Trophoblast cell (in vitro differentiated cells and primary cell): ENCODE measurements around the gene CNEP1R1.

Experiments used
- DNase-seq, 2 donors: peaks; one replicate each; pipeline ENCODE4 v3.0.0-alpha.2; 2016
- H2AFZ ChIP-seq: 2 replicates; pipeline ENCODE4 v1.6.1; 2013; ENCODE audit warnings: low read length, moderate library complexity, mild to moderate bottlenecking; ENCODE audit not compliant: insufficient read depth, poor library complexity
- H2AK5ac ChIP-seq: 2 replicates; pipeline ENCODE4 v1.6.1; 2013; ENCODE audit warnings: mild to moderate bottlenecking, low read length
- H2BK120ac ChIP-seq: 2 replicates; pipeline ENCODE4 v1.6.1; 2013; ENCODE audit warnings: low read length, mild to moderate bottlenecking, moderate library complexity; ENCODE audit not compliant: insufficient read depth, poor library complexity
- H2BK12ac ChIP-seq: 2 replicates; pipeline ENCODE4 v1.6.1; 2013; ENCODE audit warnings: mild to moderate bottlenecking, low read length, moderate library complexity
- H2BK5ac ChIP-seq: 2 replicates; pipeline ENCODE4 v1.6.1; 2013; ENCODE audit warnings: low read length, low read depth, moderate library complexity, mild to moderate bottlenecking; ENCODE audit not compliant: poor library complexity
- H3K14ac ChIP-seq: 2 replicates; pipeline ENCODE4 v1.6.1; 2013; ENCODE audit warnings: mild to moderate bottlenecking, low read length
- H3K18ac ChIP-seq: 2 replicates; pipeline ENCODE4 v1.6.1; 2013; ENCODE audit warnings: mild to moderate bottlenecking, low read length
- H3K23ac ChIP-seq: 2 replicates; pipeline ENCODE4 v1.6.1; 2013; ENCODE audit warnings: low read length
- H3K27ac ChIP-seq: 2 replicates; pipeline ENCODE4 v1.5.1; 2013; ENCODE audit warnings: low read depth, mild to moderate bottlenecking, inconsistent platforms, low read length, moderate library complexity
- H3K27me3 ChIP-seq: 2 replicates; pipeline ENCODE4 v1.6.1; 2013; ENCODE audit warnings: inconsistent platforms, mild to moderate bottlenecking, low read length, moderate library complexity; ENCODE audit not compliant: insufficient read depth
- H3K36me3 ChIP-seq, 2 experiments: 1 replicate in 1 of 2; 2 replicates in 1 of 2; pipeline ENCODE4 v1.6.1; 2013; ENCODE audit warnings: low read length in 2 of 2, mild to moderate bottlenecking in 2 of 2, moderate library complexity in 1 of 2; ENCODE audit not compliant: insufficient read depth in 2 of 2, control insufficient read depth in 1 of 2
- H3K4ac ChIP-seq: 2 replicates; pipeline ENCODE4 v1.6.1; 2013; ENCODE audit warnings: low read depth, mild to moderate bottlenecking, low read length, moderate library complexity
- H3K4me1 ChIP-seq, 2 experiments: 1 replicate in 1 of 2; 2 replicates in 1 of 2; pipeline ENCODE4 v1.6.1; 2013; ENCODE audit warnings: low read length in 2 of 2, mild to moderate bottlenecking in 2 of 2, moderate library complexity in 1 of 2; ENCODE audit not compliant: insufficient read depth in 2 of 2, control insufficient read depth in 1 of 2
- H3K4me2 ChIP-seq: 2 replicates; pipeline ENCODE4 v1.6.1; 2013; ENCODE audit warnings: inconsistent platforms, mild to moderate bottlenecking, low read length, moderate library complexity
- H3K4me3 ChIP-seq: 2 replicates; pipeline ENCODE4 v1.5.1; 2013; ENCODE audit warnings: mild to moderate bottlenecking, low read depth, low read length, inconsistent platforms
- H3K79me1 ChIP-seq: one replicate; pipeline ENCODE4 v1.6.1; 2013; ENCODE audit warnings: low read length
- H3K79me2 ChIP-seq: 2 replicates; pipeline ENCODE4 v1.6.1; 2013; ENCODE audit warnings: low read length, mild to moderate bottlenecking; ENCODE audit not compliant: control insufficient read depth, insufficient read depth, poor library complexity
- H3K9ac ChIP-seq: 2 replicates; pipeline ENCODE4 v1.6.1; 2013; ENCODE audit warnings: mild to moderate bottlenecking, low read length
- H3K9me3 ChIP-seq: 2 replicates; pipeline ENCODE4 v1.6.1; 2013; ENCODE audit warnings: low read depth, mild to moderate bottlenecking, control low read depth, inconsistent platforms, low read length; ENCODE audit not compliant: insufficient read depth
- H4K12ac ChIP-seq: 2 replicates; pipeline ENCODE4 v1.6.1; 2013; ENCODE audit warnings: low read depth, mild to moderate bottlenecking, low read length, moderate library complexity
- H4K8ac ChIP-seq: 2 replicates; pipeline ENCODE4 v1.6.1; 2013; ENCODE audit warnings: low read depth, mild to moderate bottlenecking, low read length, moderate library complexity
- H4K91ac ChIP-seq: one replicate; pipeline ENCODE4 v1.6.1; 2013; ENCODE audit warnings: low read depth, mild to moderate bottlenecking, low read length, moderate library complexity
- WGBS: extraction: QIAGEN DNeasy Blood & Tissue Kit; methylation state at CpG from one replicate; pipeline ENCODE4 v1.1.7; 2013; ENCODE audit warnings: missing lambda C conversion rate; ENCODE audit not compliant: insufficient read length, insufficient coverage; ENCODE audit errors: extremely low coverage; 5-methylcytosine and 5-hydroxymethylcytosine counted together

Gene CNEP1R1

GRCh38 chr16:50007744-50008143 is 17.3 kb upstream of the CNEP1R1 start:
- H3K4ac ChIP-seq: no peak overlapping the region
- no peaks in the 10 kb centered on the region for H3K79me1 ChIP-seq
- H3K9me3 ChIP-seq: peaks cover 5% of the 10 kb centered on the region
- no peak overlapping the region for H2BK5ac ChIP-seq
- no peak overlapping the region for H3K18ac ChIP-seq
- no peak overlapping the region for H3K4me2 ChIP-seq
- H2AK5ac ChIP-seq: no peak overlapping the region
- H4K91ac ChIP-seq: no peak overlapping the region
- H3K4me1 ChIP-seq: no peaks in the 10 kb centered on the region
- no peak overlapping the region for H3K14ac ChIP-seq
- WGBS: no CpG with 5 or more reads among the region's 1 CpG
- H3K9ac ChIP-seq: no peak overlapping the region
- H3K79me2 ChIP-seq: no peaks in the 10 kb centered on the region
- no peaks in the 10 kb centered on the region for H3K27me3 ChIP-seq
- H3K23ac ChIP-seq: no peak overlapping the region
- H4K8ac ChIP-seq: no peak overlapping the region
- H3K27ac ChIP-seq: no peak overlapping the region
- H2BK12ac ChIP-seq: no peak overlapping the region
- no peak overlapping the region for H4K12ac ChIP-seq
- H2AFZ ChIP-seq: no peak overlapping the region
- H3K4me3 ChIP-seq: no peak overlapping the region
- no peak for DNase-seq
- H2BK120ac ChIP-seq: no peak overlapping the region
- no peaks in the 10 kb centered on the region for H3K36me3 ChIP-seq

- DNase-seq: no peak
- Histone ChIP-seq H3K79me1 (no peaks in the 10 kb centered on the region), H2AK5ac (no peak overlapping the region), H3K4ac (no peak overlapping the region), H2AFZ (no peak overlapping the region), H3K4me2 (no peak overlapping the region), H2BK120ac (no peak overlapping the region), H4K12ac (no peak overlapping the region), H3K9me3 (peaks cover 3% of the 10 kb centered on the region), H4K8ac (no peak overlapping the region), H3K18ac (no peak overlapping the region), H3K9ac (no peak overlapping the region), H4K91ac (no peak overlapping the region), H2BK12ac (no peak overlapping the region), H3K27me3 (no peaks in the 10 kb centered on the region), H3K4me1 (peaks cover 3 to 5% of the 10 kb centered on the region in 2 experiments), H3K4me3 (no peak overlapping the region), H3K23ac (no peak overlapping the region), H3K36me3 (no peaks in the 10 kb centered on the region), H3K14ac (no peak overlapping the region), H3K79me2 (no peaks in the 10 kb centered on the region), H3K27ac (no peak overlapping the region), H2BK5ac (no peak overlapping the region)
- WGBS: no CpG with 5 or more reads among the region's 2 CpGs
These were observed 14.8 kb upstream of the CNEP1R1 start for GRCh38 chr16:50010212-50010611.

- Histone ChIP-seq H2BK5ac (no peak overlapping the region), H2AK5ac (no peak overlapping the region), H3K36me3 (no peaks in the 10 kb centered on the region), H2BK120ac (no peak overlapping the region), H4K12ac (no peak overlapping the region), H3K4me3 (no peak overlapping the region), H3K4me2 (no peak overlapping the region), H3K9ac (no peak overlapping the region), H3K4ac (no peak overlapping the region), H3K4me1 (peaks cover 3 to 5% of the 10 kb centered on the region in 2 experiments), H4K8ac (no peak overlapping the region), H2AFZ (no peak overlapping the region), H4K91ac (no peak overlapping the region), H3K79me1 (no peaks in the 10 kb centered on the region), H3K14ac (no peak overlapping the region), H3K18ac (no peak overlapping the region), H3K23ac (no peak overlapping the region), H3K27ac (no peak overlapping the region), H3K27me3 (no peaks in the 10 kb centered on the region), H3K9me3 (peaks cover 3% of the 10 kb centered on the region), H3K79me2 (no peaks in the 10 kb centered on the region), H2BK12ac (no peak overlapping the region)
- peak; percentile 22 to 60 for DNase-seq
- no CpG with 5 or more reads among the region's 3 CpGs for WGBS
These were observed 13.3 kb upstream of the CNEP1R1 start for GRCh38 chr16:50011707-50012106.

- H3K18ac ChIP-seq: no peak overlapping the region
- no peak overlapping the region for H3K14ac ChIP-seq
- no peak overlapping the region for H3K4ac ChIP-seq
- H2BK5ac ChIP-seq: no peak overlapping the region
- no peak overlapping the region for H3K27ac ChIP-seq
- no peak overlapping the region for H4K8ac ChIP-seq
- H2AK5ac ChIP-seq: no peak overlapping the region
- peaks cover 3% of the 10 kb centered on the region for H3K9me3 ChIP-seq
- H3K23ac ChIP-seq: no peak overlapping the region
- no peak overlapping the region for H3K9ac ChIP-seq
- no peak overlapping the region for H3K4me2 ChIP-seq
- peaks cover 3 to 5% of the 10 kb centered on the region in 2 experiments for H3K4me1 ChIP-seq
- H2BK12ac ChIP-seq: no peak overlapping the region
- no peaks in the 10 kb centered on the region for H3K27me3 ChIP-seq
- H2AFZ ChIP-seq: no peak overlapping the region
- no peaks in the 10 kb centered on the region for H3K36me3 ChIP-seq
- H3K79me1 ChIP-seq: no peaks in the 10 kb centered on the region
- WGBS: no CpG with 5 or more reads among the region's 2 CpGs
- no peak overlapping the region for H2BK120ac ChIP-seq
- H4K12ac ChIP-seq: no peak overlapping the region
- no peak for DNase-seq
- H4K91ac ChIP-seq: no peak overlapping the region
- no peak overlapping the region for H3K4me3 ChIP-seq
- no peaks in the 10 kb centered on the region for H3K79me2 ChIP-seq
These were observed 12.8 kb upstream of the CNEP1R1 start for GRCh38 chr16:50012182-50012581.
